T-helper 17 cell (primary cell): ENCODE measurements around the gene TTI1. TPM values are rescaled to one million over a fixed set of nuclear protein-coding genes. Genes with fewer than 3 reads are reported as not detected.

Source experiments
- ATAC-seq: fragments of 150-1000 bp; cut with Tn5 transposase; 2 replicates; pipeline ENCODE4 v1.10.0; 2021; ENCODE audit warnings: mild to moderate bottlenecking, moderate library complexity
- DNase-seq, 3 donors: peaks; one replicate each; pipeline versions ENCODE4 v3.0.0 to v3.0.0-alpha.2; 2020 to 2021
- H3K9me3 ChIP-seq: one replicate; pipeline ENCODE4 v1.7.0; 2013; ENCODE audit warnings: low read length, mild to moderate bottlenecking; ENCODE audit not compliant: control insufficient read depth, poor library complexity, severe bottlenecking
- H3K27ac Mint-ChIP-seq: one replicate; pipeline ENCODE4 v1.8.0; 2022; ENCODE audit warnings: mild to moderate bottlenecking, moderate library complexity, mixed read lengths
- H3K27me3 Mint-ChIP-seq: one replicate; pipeline ENCODE4 v1.8.0; 2022; ENCODE audit warnings: mixed read lengths
- H3K36me3 Mint-ChIP-seq: one replicate; pipeline ENCODE4 v1.8.0; 2022; ENCODE audit warnings: low read depth, mixed read lengths
- H3K4me1 Mint-ChIP-seq: one replicate; pipeline ENCODE4 v1.8.0; 2022; ENCODE audit warnings: mild to moderate bottlenecking, mixed read lengths
- H3K4me3 Mint-ChIP-seq: one replicate; pipeline ENCODE4 v1.8.0; 2022; ENCODE audit warnings: mild to moderate bottlenecking, moderate library complexity, mixed read lengths
- total RNA-seq, 4 donors: library from RNA in 2 of 4; stranded (reverse) in 2 of 4; gene quantifications; one replicate each; pipeline ENCODE4 v1.2.3 and lab custom pipeline; 2022 to 2026

TTI1 gene
- total RNA-seq, 2 donors from 2014 or later, result 15.5 to 16.0 TPM

GRCh38 chr20:37947943-37948342 is 85.3 kb downstream of the TTI1 start:
- ATAC-seq, result no peak
- peaks cover 4% of the 10 kb centered on the region for H3K27me3 Mint-ChIP-seq
- DNase-seq, result no peak

GRCh38 chr20:37946946-37947345 is 86.3 kb downstream of the TTI1 start:
- DNase-seq, result no peak
- Mint-ChIP-seq H3K27ac (no peak overlapping the region), H3K4me3 (no peak overlapping the region), H3K27me3 (peaks cover 4% of the 10 kb centered on the region), H3K4me1 (no peaks in the 10 kb centered on the region), H3K36me3 (no peaks in the 10 kb centered on the region)
- no peaks in the 10 kb centered on the region for H3K9me3 ChIP-seq
- no peak for ATAC-seq

More at GRCh38 chr20:37947943-37948342, 85.3 kb downstream of the TTI1 start:
- no peaks in the 10 kb centered on the region for H3K36me3 Mint-ChIP-seq
- no peaks in the 10 kb centered on the region for H3K9me3 ChIP-seq
- H3K4me1 Mint-ChIP-seq, result no peaks in the 10 kb centered on the region
- no peak overlapping the region for H3K4me3 Mint-ChIP-seq
- H3K27ac Mint-ChIP-seq, result no peak overlapping the region

GRCh38 chr20:37945091-37945547 is 88.1 kb downstream of the TTI1 start:
- DNase-seq, result no peak
- Mint-ChIP-seq H3K36me3 (peaks cover 3% of the 10 kb centered on the region), H3K4me1 (no peaks in the 10 kb centered on the region), H3K27ac (no peak overlapping the region), H3K27me3 (peaks cover 4% of the 10 kb centered on the region), H3K4me3 (no peak overlapping the region)
- ATAC-seq, result no peak
- no peaks in the 10 kb centered on the region for H3K9me3 ChIP-seq

DNA sequence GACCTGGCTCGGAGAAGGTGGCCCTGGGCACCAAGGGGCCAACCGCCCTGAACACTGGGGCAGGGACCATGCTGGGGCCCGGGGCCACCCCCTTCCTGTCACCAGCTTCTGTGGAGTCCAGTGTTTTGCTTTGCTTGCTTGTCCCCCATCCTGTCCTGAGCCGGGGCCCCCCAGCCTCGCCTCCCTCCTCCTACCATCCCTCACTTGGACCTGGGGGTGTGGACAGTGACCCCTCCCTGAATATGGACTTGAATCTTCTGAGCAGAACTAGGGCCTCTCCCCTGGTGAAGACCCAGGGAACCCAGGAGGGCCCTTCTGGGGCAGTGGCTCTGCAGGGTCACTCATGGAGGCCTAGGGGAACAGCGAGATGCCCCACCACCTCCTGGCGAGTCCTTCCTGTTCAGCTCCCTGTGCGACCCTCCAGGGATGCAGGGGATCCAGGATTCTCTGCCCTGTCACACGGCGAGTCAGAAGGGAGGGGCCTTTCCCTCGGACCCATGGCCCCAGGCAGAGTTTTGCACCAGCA is 88.7 kb downstream of the TTI1 start:
- DNase-seq, result no peak

DNA sequence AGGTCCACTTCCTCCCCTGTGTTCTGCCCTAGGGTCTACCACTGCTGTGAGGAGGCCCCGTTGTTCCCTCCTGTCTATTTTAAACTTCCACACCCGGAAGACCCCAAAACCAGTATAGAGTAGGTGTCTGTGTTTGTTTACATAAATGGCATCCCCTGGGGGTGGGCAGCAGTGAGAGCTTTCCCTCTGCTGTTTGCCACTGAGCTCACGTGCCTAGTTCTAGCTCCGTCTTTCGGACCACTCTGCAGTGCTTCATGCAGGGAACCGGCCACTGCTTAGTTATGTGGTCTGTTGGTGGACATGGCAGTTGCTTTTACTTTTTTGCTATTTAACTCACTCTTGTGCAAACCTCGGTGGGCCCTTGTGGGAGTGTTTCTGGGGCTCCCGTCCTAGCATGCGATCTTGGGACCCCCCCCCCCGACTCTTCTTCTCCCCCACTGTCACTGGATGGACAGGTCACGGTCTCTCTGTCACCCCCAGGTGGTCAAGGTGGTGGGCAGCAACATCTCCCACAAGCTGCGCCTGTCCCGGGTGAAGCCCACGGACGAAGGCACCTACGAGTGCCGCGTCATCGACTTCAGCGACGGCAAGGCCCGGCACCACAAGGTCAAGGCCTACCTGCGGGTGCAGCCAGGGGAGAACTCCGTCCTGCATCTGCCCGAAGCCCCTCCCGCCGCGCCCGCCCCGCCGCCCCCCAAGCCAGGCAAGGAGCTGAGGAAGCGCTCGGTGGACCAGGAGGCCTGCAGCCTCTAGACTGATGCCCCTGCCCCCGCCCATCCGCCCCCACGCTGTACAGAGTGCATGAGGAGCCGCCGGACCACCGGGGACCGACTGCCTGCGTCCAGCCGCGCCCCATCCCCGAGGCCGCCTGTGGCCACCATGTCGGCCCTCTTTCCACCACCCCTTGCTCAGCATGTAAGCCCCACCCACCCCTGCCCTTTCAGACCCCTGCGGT is 89.5 kb downstream of the TTI1 start:
- DNase-seq (no peak), ATAC-seq (no peak)
- peaks cover 4% of the 10 kb centered on the region for H3K27me3 Mint-ChIP-seq
- H3K9me3 ChIP-seq, result no peaks in the 10 kb centered on the region
- H3K27ac Mint-ChIP-seq, result no peak overlapping the region
- H3K4me3 Mint-ChIP-seq, result no peak overlapping the region
- peaks cover 3% of the 10 kb centered on the region for H3K36me3 Mint-ChIP-seq
- H3K4me1 Mint-ChIP-seq, result no peaks in the 10 kb centered on the region

More for the DNA sequence above, 88.7 kb downstream of the TTI1 start:
- H3K9me3 ChIP-seq, result no peaks in the 10 kb centered on the region
- Mint-ChIP-seq H3K4me3 (no peak overlapping the region), H3K27me3 (peaks cover 4% of the 10 kb centered on the region), H3K36me3 (peaks cover 3% of the 10 kb centered on the region), H3K27ac (no peak overlapping the region), H3K4me1 (no peaks in the 10 kb centered on the region)
- no peak for ATAC-seq

DNA sequence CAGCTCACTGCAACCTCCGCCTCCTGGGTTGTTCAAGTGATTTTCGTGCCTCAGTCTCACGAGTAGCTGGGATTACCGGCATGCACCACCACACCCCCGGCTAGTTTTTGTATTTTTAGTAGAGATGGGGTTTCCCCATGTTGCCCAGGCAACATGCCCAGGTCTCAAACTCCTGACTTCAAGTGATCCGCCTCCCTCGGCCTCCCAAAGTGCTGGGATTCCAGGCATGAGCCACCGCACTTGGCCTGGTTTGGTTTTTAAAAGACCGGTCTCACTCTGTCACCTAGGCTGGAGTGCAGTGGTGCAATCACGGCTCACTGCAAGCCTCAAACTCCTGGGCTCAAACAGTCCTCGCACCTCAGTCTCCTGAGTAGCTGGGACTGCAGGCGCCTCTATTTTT is 90.2 kb downstream of the TTI1 start:
- Mint-ChIP-seq H3K27ac (no peak overlapping the region), H3K4me1 (no peaks in the 10 kb centered on the region), H3K36me3 (peaks cover 3% of the 10 kb centered on the region), H3K4me3 (no peak overlapping the region), H3K27me3 (peaks cover 8% of the 10 kb centered on the region)
- no peak for ATAC-seq
- no peak for DNase-seq
- H3K9me3 ChIP-seq, result no peaks in the 10 kb centered on the region

DNA sequence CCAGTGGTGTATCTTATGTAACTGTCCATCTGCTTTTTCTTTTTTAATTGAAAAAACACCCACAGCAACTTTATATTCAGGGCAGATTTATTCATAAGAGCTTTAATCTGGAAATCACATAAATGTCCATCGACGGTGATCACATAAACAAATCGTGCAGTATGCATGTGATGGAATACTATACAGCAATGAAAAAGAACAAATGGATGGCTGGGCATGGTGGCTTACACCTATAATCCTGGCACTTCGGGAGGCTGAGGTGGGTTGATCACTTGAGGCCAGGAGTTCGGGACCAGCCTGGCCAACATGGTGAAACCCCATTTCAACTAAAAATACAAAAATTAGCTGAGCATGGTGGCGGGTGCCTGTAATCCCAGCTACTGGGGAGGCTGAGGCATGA is 91.3 kb downstream of the TTI1 start:
- Mint-ChIP-seq H3K4me1 (peaks cover 2% of the 10 kb centered on the region), H3K27me3 (peaks cover 16% of the 10 kb centered on the region), H3K27ac (no peak overlapping the region), H3K36me3 (peaks cover 6% of the 10 kb centered on the region), H3K4me3 (no peak overlapping the region)
- no peak for ATAC-seq
- DNase-seq, result no peak
- no peaks in the 10 kb centered on the region for H3K9me3 ChIP-seq

DNA sequence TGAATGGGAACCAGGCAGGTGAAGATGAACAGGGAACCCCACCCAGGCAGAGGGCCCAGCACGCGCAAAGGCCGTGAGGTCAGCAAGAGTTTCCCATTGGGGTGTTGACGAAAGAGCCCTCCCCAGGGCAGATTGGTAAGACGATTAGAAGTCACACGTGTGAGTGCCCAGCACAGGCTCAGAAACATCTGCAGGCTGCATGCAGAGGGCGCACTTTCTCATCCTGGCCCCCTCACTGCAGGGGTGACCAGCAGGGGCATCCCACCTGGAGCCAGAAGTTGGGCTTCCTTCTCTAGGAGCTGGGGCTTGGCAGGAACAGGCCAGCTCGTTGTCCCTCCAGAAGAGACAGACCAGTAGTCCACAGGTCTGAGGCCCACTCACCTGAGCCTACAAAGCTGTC is 91.9 kb downstream of the TTI1 start:
- Mint-ChIP-seq H3K27ac (no peak overlapping the region), H3K27me3 (peaks cover 16% of the 10 kb centered on the region)
- H3K9me3 ChIP-seq, result no peaks in the 10 kb centered on the region

GRCh38 chr20:37940858-37941257 is 92.4 kb downstream of the TTI1 start:
- no peak overlapping the region for H3K27ac Mint-ChIP-seq
- H3K4me1 Mint-ChIP-seq, result peaks cover 2% of the 10 kb centered on the region
- no peak overlapping the region for H3K4me3 Mint-ChIP-seq
- H3K27me3 Mint-ChIP-seq, result peaks cover 15% of the 10 kb centered on the region
- DNase-seq, result no peak
- no peaks in the 10 kb centered on the region for H3K9me3 ChIP-seq
- H3K36me3 Mint-ChIP-seq, result peaks cover 6% of the 10 kb centered on the region
- ATAC-seq, result no peak

More for the DNA sequence above, 91.9 kb downstream of the TTI1 start:
- H3K4me1 Mint-ChIP-seq, result peaks cover 2% of the 10 kb centered on the region
- no peak for ATAC-seq
- DNase-seq, result no peak
- no peak overlapping the region for H3K4me3 Mint-ChIP-seq
- H3K36me3 Mint-ChIP-seq, result peaks cover 6% of the 10 kb centered on the region

GRCh38 chr20:37939701-37940560 is 93.3 kb downstream of the TTI1 start:
- H3K27ac Mint-ChIP-seq, result no peak overlapping the region
- peaks cover 4% of the 10 kb centered on the region for H3K4me1 Mint-ChIP-seq
- peaks cover 6% of the 10 kb centered on the region for H3K36me3 Mint-ChIP-seq
- peaks cover 18% of the 10 kb centered on the region for H3K27me3 Mint-ChIP-seq
- H3K9me3 ChIP-seq, result no peaks in the 10 kb centered on the region
- DNase-seq, result no peak
- ATAC-seq, result no peak
- no peak overlapping the region for H3K4me3 Mint-ChIP-seq

GRCh38 chr20:37938954-37939353 is 94.3 kb downstream of the TTI1 start:
- DNase-seq (no peak), ATAC-seq (no peak)
- H3K27ac Mint-ChIP-seq, result no peak overlapping the region

DNA sequence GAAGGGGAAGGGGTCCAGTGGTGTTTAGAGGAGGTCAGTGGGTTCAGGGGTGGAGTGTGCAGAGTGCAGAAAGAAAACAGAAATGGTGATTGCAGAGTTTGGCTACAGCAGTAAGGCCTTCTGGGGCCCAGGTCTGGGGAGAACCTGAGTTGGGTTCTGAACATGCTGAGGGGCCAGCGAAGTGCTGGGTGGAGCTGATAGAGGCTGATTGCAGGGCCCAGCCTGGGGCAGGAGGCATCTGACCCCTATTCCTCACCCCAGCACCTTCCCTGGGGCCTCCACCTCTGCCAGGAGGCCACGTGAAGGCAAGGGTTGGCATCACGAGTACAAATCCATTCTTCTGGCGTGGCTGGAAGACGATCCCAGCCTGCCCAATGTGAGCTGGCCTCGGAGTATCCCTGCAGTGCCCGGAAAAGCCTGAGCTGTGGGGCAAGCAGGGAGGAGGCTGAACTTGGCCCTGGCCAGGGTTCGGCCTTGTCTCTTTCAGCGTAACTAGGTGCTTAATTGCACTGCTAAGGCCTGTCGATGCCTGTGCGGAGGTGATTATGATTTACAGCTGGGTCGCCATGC is 95.0 kb downstream of the TTI1 start:
- ATAC-seq, result no peak
- DNase-seq, result no peak
- H3K9me3 ChIP-seq, result no peaks in the 10 kb centered on the region
- H3K4me3 Mint-ChIP-seq, result no peak overlapping the region
- no peak overlapping the region for H3K27ac Mint-ChIP-seq
- H3K4me1 Mint-ChIP-seq, result peaks cover 4% of the 10 kb centered on the region
- peaks cover 31% of the 10 kb centered on the region for H3K27me3 Mint-ChIP-seq
- H3K36me3 Mint-ChIP-seq, result peaks cover 6% of the 10 kb centered on the region

More at GRCh38 chr20:37938954-37939353, 94.3 kb downstream of the TTI1 start:
- Mint-ChIP-seq H3K27me3 (peaks cover 24% of the 10 kb centered on the region), H3K4me1 (peaks cover 4% of the 10 kb centered on the region), H3K4me3 (no peak overlapping the region), H3K36me3 (peaks cover 6% of the 10 kb centered on the region)
- no peaks in the 10 kb centered on the region for H3K9me3 ChIP-seq

DNA sequence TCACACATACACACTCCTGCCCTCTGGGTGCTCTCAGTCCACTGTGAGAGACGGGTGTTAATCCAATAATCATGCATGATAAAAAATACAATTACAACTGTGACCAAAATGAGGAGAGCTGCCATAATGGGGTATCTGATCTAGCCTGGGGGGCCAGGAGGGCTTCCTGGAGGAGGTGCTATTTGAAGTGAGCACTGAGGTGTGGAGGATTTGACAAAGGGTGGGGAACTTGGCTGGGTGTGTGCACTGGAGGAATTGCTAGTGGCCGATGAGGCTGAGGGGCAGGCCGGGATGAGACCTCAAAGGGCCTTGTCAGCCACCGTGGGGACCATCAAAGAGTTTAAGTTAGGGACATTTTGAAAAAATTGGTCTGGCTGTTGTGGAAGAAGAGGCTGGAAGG is 95.6 kb downstream of the TTI1 start:
- Mint-ChIP-seq H3K36me3 (peaks cover 6% of the 10 kb centered on the region), H3K4me1 (peaks cover 5% of the 10 kb centered on the region), H3K27me3 (peaks cover 35% of the 10 kb centered on the region), H3K4me3 (no peak overlapping the region), H3K27ac (no peak overlapping the region)
- no peak for ATAC-seq
- no peak for DNase-seq
- no peaks in the 10 kb centered on the region for H3K9me3 ChIP-seq
